ENCODE data around the gene SLC22A6. TPM values are rescaled to one million over a fixed set of nuclear protein-coding genes. Genes with fewer than 3 reads are reported as not detected.
"Not testable (repeated sequence)": the region's sequence is repeated elsewhere in the genome, so short reads cannot be mapped to it uniquely, and the experiment has no call there.

The SLC22A6 gene
- polyA plus RNA-seq, 1 donor (not counting 4 experiments of a cell fraction or from before 2014, with no cell fraction given): not detected

DNA sequence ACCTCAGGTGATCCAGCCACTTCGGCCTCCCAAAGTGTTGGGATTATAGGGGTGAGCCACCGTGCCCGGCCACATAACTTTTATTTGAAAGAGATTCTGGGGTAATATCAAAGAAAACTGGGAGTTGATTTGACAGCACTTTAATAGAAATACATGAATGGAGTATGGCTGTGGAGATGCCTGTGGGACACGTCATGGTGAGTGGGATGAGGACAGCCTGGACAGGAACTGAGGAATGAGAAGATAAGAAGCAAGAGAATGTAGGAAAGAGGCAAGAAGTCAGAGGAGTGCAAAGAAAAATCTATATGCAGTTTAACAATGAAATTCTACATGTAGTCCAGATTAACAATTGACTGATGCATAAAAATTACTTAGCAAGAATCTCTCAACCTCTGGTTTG is 31.0 kb downstream of the SLC22A6 start:
- Histone ChIP-seq H3K9me1 (ENCODE audit: control insufficient read depth, extremely low read depth, insufficient read depth, low read length) (no peaks in the 10 kb centered on the region), H2AFZ (ENCODE audit: control insufficient read depth, low read length) (no peak overlapping the region), H3K9me3 (ENCODE audit: control insufficient read depth, low read depth, low read length) (no peaks in the 10 kb centered on the region), H3K36me3 (ENCODE audit: control insufficient read depth in 2 of 2, extremely low read depth in 1 of 2, insufficient read depth in 2 of 2, low read length in 2 of 2) (no peaks in the 10 kb centered on the region), H3K4me2 (ENCODE audit: control insufficient read depth, extremely low read depth, insufficient read depth, low read depth, low read length) (no peak overlapping the region), H3K79me2 (ENCODE audit: control insufficient read depth, insufficient read depth, low read length) (no peaks in the 10 kb centered on the region), H4K20me1 (ENCODE audit: control insufficient read depth, extremely low read depth, insufficient read depth, low read length) (no peaks in the 10 kb centered on the region), H3K9ac (ENCODE audit: control insufficient read depth, extremely low read depth, insufficient read depth, low read length) (no peak overlapping the region), H3K4me1 (ENCODE audit: control insufficient read depth, extremely low read depth, insufficient read depth, low read length) (no peaks in the 10 kb centered on the region), H3K27ac (ENCODE audit: control insufficient read depth, insufficient read depth, low read length) (no peak overlapping the region), H3K4me3 (ENCODE audit: control insufficient read depth in 2 of 3, extremely low read depth in 1 of 3, insufficient read depth in 2 of 3, low read depth in 1 of 3, low read length in 3 of 3) (no peak overlapping the region), H3K27me3 (ENCODE audit: control insufficient read depth, extremely low read depth, insufficient read depth, low read length) (no peaks in the 10 kb centered on the region)
- DNase-seq (ENCODE audit: low read depth, low spot score): no peak
- no peak for FAIRE-seq
- TF ChIP-seq EZH2 (IDR thresholded peaks at IDR 0.05; ENCODE audit: low read length): no peak
- no peak for TF ChIP-seq CTCF (optimal IDR thresholded peaks at IDR 0.05 in 1 of 3, IDR thresholded peaks at IDR 0.05 in 1 of 3, conservative IDR thresholded peaks at IDR 0.05 in 1 of 3; ENCODE audit: extremely low read depth in 1 of 3, insufficient read depth in 2 of 3, low read length in 3 of 3)
- dilution Hi-C loops (cut with MboI; ENCODE audit: extremely low pct_ligation_motif_present, low sequenced_read_pairs): no loop called here

GRCh38 chr11:62948765-62949320 is 35.9 kb downstream of the SLC22A6 start:
- Histone ChIP-seq H3K4me1 (ENCODE audit: control insufficient read depth, extremely low read depth, insufficient read depth, low read length) (no peaks in the 10 kb centered on the region), H3K27ac (ENCODE audit: control insufficient read depth, insufficient read depth, low read length) (no peak overlapping the region), H2AFZ (ENCODE audit: control insufficient read depth, low read length) (no peak overlapping the region), H3K4me2 (ENCODE audit: control insufficient read depth, extremely low read depth, insufficient read depth, low read depth, low read length) (no peak overlapping the region), H3K4me3 (ENCODE audit: control insufficient read depth in 2 of 3, extremely low read depth in 1 of 3, insufficient read depth in 2 of 3, low read depth in 1 of 3, low read length in 3 of 3) (no peak overlapping the region), H4K20me1 (ENCODE audit: control insufficient read depth, extremely low read depth, insufficient read depth, low read length) (no peaks in the 10 kb centered on the region), H3K9me3 (ENCODE audit: control insufficient read depth, low read depth, low read length) (no peaks in the 10 kb centered on the region), H3K27me3 (ENCODE audit: control insufficient read depth, extremely low read depth, insufficient read depth, low read length) (no peaks in the 10 kb centered on the region), H3K79me2 (ENCODE audit: control insufficient read depth, insufficient read depth, low read length) (no peaks in the 10 kb centered on the region), H3K9me1 (ENCODE audit: control insufficient read depth, extremely low read depth, insufficient read depth, low read length) (no peaks in the 10 kb centered on the region), H3K36me3 (ENCODE audit: control insufficient read depth in 2 of 2, extremely low read depth in 1 of 2, insufficient read depth in 2 of 2, low read length in 2 of 2) (no peaks in the 10 kb centered on the region), H3K9ac (ENCODE audit: control insufficient read depth, extremely low read depth, insufficient read depth, low read length) (no peak overlapping the region)
- dilution Hi-C loops (cut with MboI; ENCODE audit: extremely low pct_ligation_motif_present, low sequenced_read_pairs): no loop called here
- TF ChIP-seq EZH2 (IDR thresholded peaks at IDR 0.05; ENCODE audit: low read length) (no peak), CTCF (optimal IDR thresholded peaks at IDR 0.05 in 1 of 3, IDR thresholded peaks at IDR 0.05 in 1 of 3, conservative IDR thresholded peaks at IDR 0.05 in 1 of 3; ENCODE audit: extremely low read depth in 1 of 3, insufficient read depth in 2 of 3, low read length in 3 of 3) (no peak)
- FAIRE-seq (no peak), DNase-seq (ENCODE audit: low read depth, low spot score) (no peak)

- H3K27ac ChIP-seq (ENCODE audit: control insufficient read depth, insufficient read depth, low read length); H3K9ac ChIP-seq (ENCODE audit: control insufficient read depth, extremely low read depth, insufficient read depth, low read length); dilution Hi-C loops (cut with MboI; ENCODE audit: extremely low pct_ligation_motif_present, low sequenced_read_pairs); H3K4me3 ChIP-seq (ENCODE audit: control insufficient read depth in 2 of 3, extremely low read depth in 1 of 3, insufficient read depth in 2 of 3, low read depth in 1 of 3, low read length in 3 of 3); H4K20me1 ChIP-seq (ENCODE audit: control insufficient read depth, extremely low read depth, insufficient read depth, low read length); FAIRE-seq; H3K9me3 ChIP-seq (ENCODE audit: control insufficient read depth, low read depth, low read length); DNase-seq (ENCODE audit: low read depth, low spot score); H2AFZ ChIP-seq (ENCODE audit: control insufficient read depth, low read length); H3K4me2 ChIP-seq (ENCODE audit: control insufficient read depth, extremely low read depth, insufficient read depth, low read depth, low read length); H3K36me3 ChIP-seq (ENCODE audit: control insufficient read depth in 2 of 2, extremely low read depth in 1 of 2, insufficient read depth in 2 of 2, low read length in 2 of 2); H3K9me1 ChIP-seq (ENCODE audit: control insufficient read depth, extremely low read depth, insufficient read depth, low read length); H3K4me1 ChIP-seq (ENCODE audit: control insufficient read depth, extremely low read depth, insufficient read depth, low read length); H3K79me2 ChIP-seq (ENCODE audit: control insufficient read depth, insufficient read depth, low read length); H3K27me3 ChIP-seq (ENCODE audit: control insufficient read depth, extremely low read depth, insufficient read depth, low read length): not testable (repeated sequence)
Measured at GRCh38 chr11:62945538-62945937, 39.2 kb downstream of the SLC22A6 start.

GRCh38 chr11:62937528-62937927 is 47.2 kb downstream of the SLC22A6 start:
- dilution Hi-C loops (cut with MboI; ENCODE audit: extremely low pct_ligation_motif_present, low sequenced_read_pairs); H3K9ac ChIP-seq (ENCODE audit: control insufficient read depth, extremely low read depth, insufficient read depth, low read length); H3K36me3 ChIP-seq (ENCODE audit: control insufficient read depth in 2 of 2, extremely low read depth in 1 of 2, insufficient read depth in 2 of 2, low read length in 2 of 2); H3K79me2 ChIP-seq (ENCODE audit: control insufficient read depth, insufficient read depth, low read length); H3K27me3 ChIP-seq (ENCODE audit: control insufficient read depth, extremely low read depth, insufficient read depth, low read length); DNase-seq (ENCODE audit: low read depth, low spot score); H3K9me1 ChIP-seq (ENCODE audit: control insufficient read depth, extremely low read depth, insufficient read depth, low read length); H3K27ac ChIP-seq (ENCODE audit: control insufficient read depth, insufficient read depth, low read length); H3K9me3 ChIP-seq (ENCODE audit: control insufficient read depth, low read depth, low read length); H4K20me1 ChIP-seq (ENCODE audit: control insufficient read depth, extremely low read depth, insufficient read depth, low read length); H2AFZ ChIP-seq (ENCODE audit: control insufficient read depth, low read length); H3K4me2 ChIP-seq (ENCODE audit: control insufficient read depth, extremely low read depth, insufficient read depth, low read depth, low read length); H3K4me1 ChIP-seq (ENCODE audit: control insufficient read depth, extremely low read depth, insufficient read depth, low read length); H3K4me3 ChIP-seq (ENCODE audit: control insufficient read depth in 2 of 3, extremely low read depth in 1 of 3, insufficient read depth in 2 of 3, low read depth in 1 of 3, low read length in 3 of 3); FAIRE-seq: not testable (repeated sequence)

Data from keratinocyte (primary cell).